Measurements from ENCODE around the gene RESP18.

DNA sequence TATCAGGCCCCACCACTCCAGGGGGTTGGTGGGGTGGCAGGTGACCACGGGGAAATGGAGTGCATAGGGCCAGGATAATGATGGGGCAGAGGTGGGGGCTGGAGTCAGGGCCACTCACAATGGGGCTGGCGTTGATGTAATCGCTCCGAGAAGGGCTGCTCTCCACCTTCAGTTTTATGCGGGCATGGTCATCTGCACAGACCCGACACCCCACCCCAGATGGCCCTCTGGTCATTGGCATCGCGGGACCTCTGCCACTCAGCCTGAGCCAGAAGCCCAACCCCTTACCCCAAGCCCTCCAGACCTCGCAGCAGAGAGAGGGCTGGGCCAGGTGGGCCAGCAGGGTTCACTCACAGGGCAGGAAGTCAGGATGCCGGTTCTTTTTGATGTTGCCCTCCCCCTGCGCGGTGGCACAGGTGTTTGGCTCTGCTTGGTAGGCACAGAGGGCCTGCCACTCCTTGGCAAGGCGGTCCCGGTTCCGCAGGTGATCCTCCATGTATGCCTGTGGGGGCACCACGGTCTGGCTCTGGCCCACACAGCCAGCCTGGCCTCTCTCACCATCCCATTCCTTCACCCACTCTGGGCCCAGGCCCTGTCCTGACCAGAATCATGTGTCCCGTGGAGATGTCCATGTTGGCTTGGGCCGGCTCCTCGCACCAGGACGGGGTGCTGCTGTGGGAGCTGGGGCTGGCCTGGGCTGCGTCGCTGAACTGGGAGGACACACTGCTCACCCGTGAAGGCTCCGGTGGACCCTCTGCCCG lies 35.7 kb downstream of the RESP18 start:
- TF ChIP-seq, protein P1, sequence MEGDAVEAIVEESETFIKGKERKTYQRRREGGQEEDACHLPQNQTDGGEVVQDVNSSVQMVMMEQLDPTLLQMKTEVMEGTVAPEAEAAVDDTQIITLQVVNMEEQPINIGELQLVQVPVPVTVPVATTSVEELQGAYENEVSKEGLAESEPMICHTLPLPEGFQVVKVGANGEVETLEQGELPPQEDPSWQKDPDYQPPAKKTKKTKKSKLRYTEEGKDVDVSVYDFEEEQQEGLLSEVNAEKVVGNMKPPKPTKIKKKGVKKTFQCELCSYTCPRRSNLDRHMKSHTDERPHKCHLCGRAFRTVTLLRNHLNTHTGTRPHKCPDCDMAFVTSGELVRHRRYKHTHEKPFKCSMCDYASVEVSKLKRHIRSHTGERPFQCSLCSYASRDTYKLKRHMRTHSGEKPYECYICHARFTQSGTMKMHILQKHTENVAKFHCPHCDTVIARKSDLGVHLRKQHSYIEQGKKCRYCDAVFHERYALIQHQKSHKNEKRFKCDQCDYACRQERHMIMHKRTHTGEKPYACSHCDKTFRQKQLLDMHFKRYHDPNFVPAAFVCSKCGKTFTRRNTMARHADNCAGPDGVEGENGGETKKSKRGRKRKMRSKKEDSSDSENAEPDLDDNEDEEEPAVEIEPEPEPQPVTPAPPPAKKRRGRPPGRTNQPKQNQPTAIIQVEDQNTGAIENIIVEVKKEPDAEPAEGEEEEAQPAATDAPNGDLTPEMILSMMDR (conservative IDR thresholded peaks at IDR 0.05 in 1 of 2, IDR thresholded peaks at IDR 0.05 in 1 of 2; ENCODE audit: low read depth in 1 of 2, low read length in 2 of 2) = no peak
- no peak for TF ChIP-seq EZH2 (IDR thresholded peaks at IDR 0.05; ENCODE audit: low read length, missing control alignments)
